Body of pancreas (tissue), 4 donors: ENCODE data around the gene NDUFA11.

Experiments
- CTCF ChIP-seq, 7 experiments: fragments of 450-650 bp in 4 of 7; fragments of 200-600 bp in 3 of 7; sonication (generic) in 3 of 7; IDR thresholded peaks; one replicate each; pipeline ENCODE4 v1.5.1; 2016 to 2019; ENCODE audit warnings: antibody characterized with exemption in 7 of 7
- POLR2A ChIP-seq, 3 donors: fragments of 450-650 bp; IDR thresholded peaks; one replicate each; pipeline ENCODE4 v1.6.1; 2016; ENCODE audit warnings: antibody characterized with exemption in 3 of 3, mild to moderate bottlenecking in 2 of 3

DNA sequence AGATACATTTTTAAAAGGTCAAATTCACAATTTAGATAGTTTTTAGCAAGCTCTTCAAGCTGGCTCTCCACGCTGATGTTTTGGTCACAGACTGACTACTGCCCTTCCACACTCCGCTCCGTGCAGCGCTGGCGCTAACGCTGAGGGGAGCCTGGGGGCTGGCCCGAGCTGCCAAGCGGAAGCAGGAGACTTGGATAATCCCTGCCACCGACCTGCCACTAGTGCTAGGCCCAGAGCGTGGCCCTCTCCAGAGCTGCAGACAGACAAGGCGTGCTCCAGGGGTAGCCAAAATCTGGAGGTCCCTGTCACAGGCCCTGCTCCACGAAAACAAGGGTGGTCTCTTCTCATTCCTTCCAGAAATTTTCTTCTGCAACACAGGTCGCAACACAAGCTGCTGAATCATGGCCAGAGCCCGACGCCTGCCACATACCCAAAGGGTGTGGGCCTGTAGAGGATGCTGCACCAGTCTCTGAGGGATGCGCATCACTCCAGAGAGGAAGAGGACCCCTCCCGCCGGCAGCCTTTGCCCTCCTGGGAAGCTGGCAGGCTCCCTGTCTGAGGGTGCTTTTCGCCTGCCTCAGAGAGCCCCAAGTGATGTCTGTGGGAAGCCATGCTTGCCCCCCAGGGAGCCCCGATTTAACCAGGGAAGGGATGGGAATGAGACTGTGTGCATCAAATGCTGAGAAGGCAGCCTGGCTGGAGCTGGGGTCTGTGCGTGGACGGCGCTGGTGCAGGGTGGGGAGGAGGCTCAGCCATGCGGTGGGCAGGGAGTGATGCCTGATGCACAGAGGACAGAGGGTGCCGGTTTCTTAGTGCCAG lies 32.1 kb upstream of the NDUFA11 start:
- no peak for TF ChIP-seq CTCF (IDR thresholded peaks at IDR 0.05)
- no peak for TF ChIP-seq POLR2A (IDR thresholded peaks at IDR 0.05)
